HEK293 (cell line): Measurements from ENCODE around the gene TMEM19.

Experiments
- CTCF ChIA-PET: fragments of 350-600 bp; formaldehyde crosslinking; extraction: SDS; loops from one replicate; lab custom pipeline; 2021; ENCODE audit warnings: antibody characterized with exemption; lab: Yijun Ruan, JAX
- POLR2A ChIA-PET: fragments of 300-600 bp; formaldehyde crosslinking; extraction: SDS; loops from one replicate; lab custom pipeline; 2020; ENCODE audit warnings: antibody characterized with exemption, inconsistent platforms; lab: Yijun Ruan, JAX
- H3K27ac ChIP-seq: fragments of 200-500 bp; sonication (Bioruptor generic); 2 replicates; pipeline ENCODE4 v1.5.1; 2014; ENCODE audit warnings: low read depth, low read length, control low read depth, inconsistent platforms; ENCODE audit errors: extremely low read depth
- H3K36me3 ChIP-seq, 2 experiments: fragments of 200-500 bp in 1 of 2; sonication (Bioruptor generic) in 1 of 2; 1 replicate in 1 of 2; 2 replicates in 1 of 2; pipeline ENCODE4 v1.5.1; 2014 to 2017; ENCODE audit warnings: inconsistent platforms in 2 of 2, low read length in 2 of 2; ENCODE audit not compliant: control insufficient read depth in 2 of 2, insufficient read depth in 1 of 2
- H3K4me1 ChIP-seq: fragments of 200-500 bp; sonication (Bioruptor generic); 2 replicates; pipeline ENCODE4 v1.5.1; 2014; ENCODE audit warnings: mild to moderate bottlenecking, low read length, inconsistent platforms; ENCODE audit not compliant: control insufficient read depth, insufficient read depth
- H3K4me3 ChIP-seq: 2 replicates; pipeline ENCODE4 v1.5.1; 2011; ENCODE audit warnings: low read depth, mild to moderate bottlenecking, control low read depth, low read length, moderate library complexity
- H3K9me3 ChIP-seq: fragments of 200-500 bp; sonication (Bioruptor generic); 2 replicates; pipeline ENCODE4 v1.5.1; 2014; ENCODE audit warnings: low read depth, low read length, inconsistent platforms; ENCODE audit not compliant: control insufficient read depth, insufficient read depth
- BCL11A ChIP-seq: fragments of 450-650 bp; formaldehyde crosslinking; IDR thresholded peaks from 2 replicates; pipeline ENCODE4 v1.5.1; 2016; ENCODE audit warnings: low read depth, missing biosample characterization, missing genetic modification characterization
- FEZF1 ChIP-seq: fragments of 450-650 bp; formaldehyde crosslinking; IDR thresholded peaks from 2 replicates; pipeline ENCODE4 v1.5.1; 2016; ENCODE audit warnings: missing biosample characterization, missing genetic modification characterization
- KLF9 ChIP-seq: fragments of 450-650 bp; formaldehyde crosslinking; IDR thresholded peaks from 2 replicates; pipeline ENCODE4 v1.5.1; 2016; ENCODE audit warnings: missing biosample characterization, missing genetic modification characterization, low read depth
- MZF1 ChIP-seq: fragments of 450-650 bp; formaldehyde crosslinking; IDR thresholded peaks from 2 replicates; pipeline ENCODE4 v1.5.1; 2017; ENCODE audit warnings: missing biosample characterization, missing genetic modification characterization, borderline replicate concordance
- PRDM1 ChIP-seq: fragments of 450-650 bp; formaldehyde crosslinking; IDR thresholded peaks from 2 replicates; pipeline ENCODE4; 2016; ENCODE audit warnings: missing biosample characterization, missing genetic modification characterization
- REPIN1 ChIP-seq: fragments of 450-650 bp; formaldehyde crosslinking; IDR thresholded peaks from 2 replicates; pipeline ENCODE4 v1.5.1; 2017; ENCODE audit warnings: missing biosample characterization, missing genetic modification characterization, low read depth
- SP3 ChIP-seq: fragments of 450-650 bp; formaldehyde crosslinking; IDR thresholded peaks from 2 replicates; pipeline ENCODE4 v1.5.1; 2016; ENCODE audit warnings: missing biosample characterization, missing genetic modification characterization
- SP7 ChIP-seq: fragments of 450-650 bp; formaldehyde crosslinking; IDR thresholded peaks from 2 replicates; pipeline ENCODE4 v1.5.1; 2016; ENCODE audit warnings: missing biosample characterization, missing genetic modification characterization
- ZFHX2 ChIP-seq: fragments of 450-650 bp; formaldehyde crosslinking; conservative IDR thresholded peaks from 2 replicates; pipeline ENCODE4 v1.5.1; 2016; ENCODE audit warnings: missing biosample characterization, missing genetic modification characterization
- ZNF10 ChIP-seq: fragments of 450-650 bp; formaldehyde crosslinking; IDR thresholded peaks from 2 replicates; pipeline ENCODE4 v1.5.1; 2017; ENCODE audit warnings: missing biosample characterization, missing genetic modification characterization
- ZNF132 ChIP-seq: fragments of 450-650 bp; formaldehyde crosslinking; IDR thresholded peaks from 2 replicates; pipeline ENCODE4 v1.5.1; 2017; ENCODE audit warnings: missing biosample characterization, missing genetic modification characterization, borderline replicate concordance
- ZNF202 ChIP-seq: fragments of 450-650 bp; formaldehyde crosslinking; IDR thresholded peaks from 2 replicates; pipeline ENCODE4 v1.5.1; 2016; ENCODE audit warnings: missing biosample characterization, missing genetic modification characterization, borderline replicate concordance
- ZNF335 ChIP-seq: fragments of 450-650 bp; formaldehyde crosslinking; conservative IDR thresholded peaks from 2 replicates; pipeline ENCODE4 v1.5.1; 2016; ENCODE audit warnings: missing biosample characterization, missing genetic modification characterization
- ZNF416 ChIP-seq: fragments of 450-650 bp; formaldehyde crosslinking; IDR thresholded peaks from 2 replicates; pipeline ENCODE4 v1.5.1; 2016; ENCODE audit warnings: missing biosample characterization, missing genetic modification characterization
- ZNF48 ChIP-seq: fragments of 450-650 bp; formaldehyde crosslinking; IDR thresholded peaks from 2 replicates; pipeline ENCODE4 v1.5.1; 2016; ENCODE audit warnings: missing biosample characterization, missing genetic modification characterization
- ZNF521 ChIP-seq: fragments of 450-650 bp; formaldehyde crosslinking; IDR thresholded peaks from 2 replicates; pipeline ENCODE4 v1.5.1; 2017; ENCODE audit warnings: missing biosample characterization, mild to moderate bottlenecking, missing genetic modification characterization
- ZNF530 ChIP-seq: fragments of 450-650 bp; formaldehyde crosslinking; IDR thresholded peaks from 2 replicates; pipeline ENCODE4 v1.5.1; 2016; ENCODE audit warnings: low read depth, missing biosample characterization, missing genetic modification characterization
- ZNF624 ChIP-seq: fragments of 450-650 bp; formaldehyde crosslinking; IDR thresholded peaks from 2 replicates; pipeline ENCODE4 v1.5.1; 2017; ENCODE audit warnings: missing biosample characterization, missing genetic modification characterization
- ZNF626 ChIP-seq: fragments of 450-650 bp; sonication (Bioruptor Pico); formaldehyde crosslinking; IDR thresholded peaks from 2 replicates; pipeline ENCODE4 v1.5.1; 2018; ENCODE audit warnings: missing biosample characterization, missing genetic modification characterization, inconsistent platforms
- ZNF658 ChIP-seq: fragments of 450-650 bp; formaldehyde crosslinking; IDR thresholded peaks from 2 replicates; pipeline ENCODE4; 2016; ENCODE audit warnings: missing biosample characterization, missing genetic modification characterization
- ZNF707 ChIP-seq: fragments of 450-650 bp; formaldehyde crosslinking; IDR thresholded peaks from 2 replicates; pipeline ENCODE4 v1.5.1; 2016; ENCODE audit warnings: missing biosample characterization, missing genetic modification characterization
- ZNF747 ChIP-seq: fragments of 450-650 bp; formaldehyde crosslinking; IDR thresholded peaks from 2 replicates; pipeline ENCODE4 v1.5.1; 2016; ENCODE audit warnings: missing biosample characterization, missing genetic modification characterization
- ZXDB ChIP-seq: fragments of 450-650 bp; formaldehyde crosslinking; IDR thresholded peaks from 2 replicates; pipeline ENCODE4 v1.5.1; 2016; ENCODE audit warnings: missing biosample characterization, missing genetic modification characterization
- TF ChIP-seq, protein P1 (sequence below): sonication (generic); formaldehyde crosslinking; IDR thresholded peaks from 2 replicates; pipeline ENCODE4 v1.8.1; 2022; ENCODE audit warnings: mild to moderate bottlenecking, moderate library complexity, missing genetic modification reagents
- TF ChIP-seq, protein P2 (sequence below): fragments of 450-650 bp; formaldehyde crosslinking; IDR thresholded peaks from 2 replicates; pipeline ENCODE4 v1.5.0; 2017; ENCODE audit warnings: missing biosample characterization, missing genetic modification characterization, borderline replicate concordance
- TF ChIP-seq, protein P3 (sequence below): fragments of 450-650 bp; formaldehyde crosslinking; IDR thresholded peaks from 2 replicates; pipeline ENCODE4 v1.5.1; 2016; ENCODE audit warnings: missing biosample characterization, missing genetic modification characterization

The TMEM19 gene

DNA sequence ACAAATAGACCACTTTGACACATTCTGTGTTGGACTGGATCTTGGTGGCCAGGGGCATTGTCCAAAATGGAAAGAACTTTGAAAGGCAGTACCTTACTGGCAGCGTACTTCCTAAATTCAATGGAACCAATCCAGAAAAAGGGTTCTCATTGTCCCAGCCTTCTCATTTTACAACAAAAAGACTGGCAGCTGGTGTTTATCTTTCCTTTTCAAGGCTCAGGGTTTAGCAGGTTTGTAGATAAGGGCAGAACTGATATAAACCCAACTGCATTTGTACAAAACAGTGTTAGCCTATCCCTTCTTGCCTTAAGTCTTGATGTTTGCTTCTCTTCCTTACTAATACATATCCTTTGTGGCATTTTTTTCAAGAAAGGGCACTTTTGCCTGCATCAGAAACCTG is 14.1 kb upstream of the TMEM19 start:
- peak; percentile 40; the same call in 1 of the 2 replicates for TF ChIP-seq ZXDB
- 0 out of 2 replicates have a peak, but pooled peaks have one; percentile 32 for TF ChIP-seq PRDM1 (tag by site-specific recombination)
- TF ChIP-seq ZNF521 (tag by site-specific recombination): no peak
- TF ChIP-seq FEZF1: peak; percentile 58; the same call in 1 of the 2 replicates
- Histone ChIP-seq H3K4me1 (peaks cover 23% of the 10 kb centered on the region), H3K9me3 (no peaks in the 10 kb centered on the region), H3K4me3 (no peak overlapping the region), H3K36me3 (no peaks in the 10 kb centered on the region), H3K27ac (no peak overlapping the region)
- POLR2A ChIA-PET: interaction anchor here (1.1 kb wide), 1 partner anchor 14 kb away, joined by 4 read pairs; the partner anchor contains the start of gene TMEM19
- CTCF ChIA-PET: no interaction called here

DNA sequence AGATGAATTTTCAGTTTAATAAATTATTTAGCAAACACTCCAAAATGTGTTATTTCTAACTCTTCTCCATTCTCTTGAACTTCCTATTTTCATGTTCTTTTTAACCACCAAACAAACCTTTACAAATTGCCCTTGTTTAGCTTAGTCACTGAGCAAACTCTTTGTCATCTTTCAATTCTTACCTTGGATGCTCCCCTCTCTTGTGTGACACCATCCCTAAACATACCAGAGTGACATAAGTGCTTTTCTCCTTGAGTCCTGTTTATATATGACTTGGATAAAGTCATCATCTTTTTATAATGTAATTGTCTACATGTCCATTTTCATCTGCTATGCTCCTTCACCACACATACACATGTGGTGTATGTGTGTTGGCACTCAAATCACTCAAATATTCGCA is 3.4 kb upstream of the TMEM19 start:
- no peaks in the 10 kb centered on the region for H3K9me3 ChIP-seq
- H3K36me3 ChIP-seq: no peaks in the 10 kb centered on the region
- H3K27ac ChIP-seq: no peak overlapping the region
- CTCF ChIA-PET: no interaction called here
- H3K4me1 ChIP-seq: no peaks in the 10 kb centered on the region
- TF ChIP-seq ZNF530 (tag by site-specific recombination): no peak
- TF ChIP-seq ZNF48 (tag by site-specific recombination): no peak
- TF ChIP-seq SP3 (tag by site-specific recombination): no peak
- TF ChIP-seq BCL11A: no peak
- TF ChIP-seq ZNF335: no peak
- no peak for TF ChIP-seq ZNF707
- TF ChIP-seq KLF9 (tag by site-specific recombination): no peak
- no peak for TF ChIP-seq ZNF658 (tag by site-specific recombination)
- TF ChIP-seq ZNF747: no peak
- TF ChIP-seq, protein P1, sequence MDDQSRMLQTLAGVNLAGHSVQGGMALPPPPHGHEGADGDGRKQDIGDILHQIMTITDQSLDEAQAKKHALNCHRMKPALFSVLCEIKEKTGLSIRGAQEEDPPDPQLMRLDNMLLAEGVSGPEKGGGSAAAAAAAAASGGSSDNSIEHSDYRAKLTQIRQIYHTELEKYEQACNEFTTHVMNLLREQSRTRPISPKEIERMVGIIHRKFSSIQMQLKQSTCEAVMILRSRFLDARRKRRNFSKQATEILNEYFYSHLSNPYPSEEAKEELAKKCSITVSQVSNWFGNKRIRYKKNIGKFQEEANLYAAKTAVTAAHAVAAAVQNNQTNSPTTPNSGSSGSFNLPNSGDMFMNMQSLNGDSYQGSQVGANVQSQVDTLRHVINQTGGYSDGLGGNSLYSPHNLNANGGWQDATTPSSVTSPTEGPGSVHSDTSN (CRISPR knock-in tag): no peak
- TF ChIP-seq, protein P2, sequence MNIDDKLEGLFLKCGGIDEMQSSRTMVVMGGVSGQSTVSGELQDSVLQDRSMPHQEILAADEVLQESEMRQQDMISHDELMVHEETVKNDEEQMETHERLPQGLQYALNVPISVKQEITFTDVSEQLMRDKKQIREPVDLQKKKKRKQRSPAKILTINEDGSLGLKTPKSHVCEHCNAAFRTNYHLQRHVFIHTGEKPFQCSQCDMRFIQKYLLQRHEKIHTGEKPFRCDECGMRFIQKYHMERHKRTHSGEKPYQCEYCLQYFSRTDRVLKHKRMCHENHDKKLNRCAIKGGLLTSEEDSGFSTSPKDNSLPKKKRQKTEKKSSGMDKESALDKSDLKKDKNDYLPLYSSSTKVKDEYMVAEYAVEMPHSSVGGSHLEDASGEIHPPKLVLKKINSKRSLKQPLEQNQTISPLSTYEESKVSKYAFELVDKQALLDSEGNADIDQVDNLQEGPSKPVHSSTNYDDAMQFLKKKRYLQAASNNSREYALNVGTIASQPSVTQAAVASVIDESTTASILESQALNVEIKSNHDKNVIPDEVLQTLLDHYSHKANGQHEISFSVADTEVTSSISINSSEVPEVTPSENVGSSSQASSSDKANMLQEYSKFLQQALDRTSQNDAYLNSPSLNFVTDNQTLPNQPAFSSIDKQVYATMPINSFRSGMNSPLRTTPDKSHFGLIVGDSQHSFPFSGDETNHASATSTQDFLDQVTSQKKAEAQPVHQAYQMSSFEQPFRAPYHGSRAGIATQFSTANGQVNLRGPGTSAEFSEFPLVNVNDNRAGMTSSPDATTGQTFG (tag by site-specific recombination): no peak
- no peak for TF ChIP-seq ZNF132 (tag by site-specific recombination)
- TF ChIP-seq ZNF624 (tag by site-specific recombination): no peak
- no peak for TF ChIP-seq ZNF10 (tag by site-specific recombination)
- POLR2A ChIA-PET: no interaction called here
- no peak overlapping the region for H3K4me3 ChIP-seq

DNA sequence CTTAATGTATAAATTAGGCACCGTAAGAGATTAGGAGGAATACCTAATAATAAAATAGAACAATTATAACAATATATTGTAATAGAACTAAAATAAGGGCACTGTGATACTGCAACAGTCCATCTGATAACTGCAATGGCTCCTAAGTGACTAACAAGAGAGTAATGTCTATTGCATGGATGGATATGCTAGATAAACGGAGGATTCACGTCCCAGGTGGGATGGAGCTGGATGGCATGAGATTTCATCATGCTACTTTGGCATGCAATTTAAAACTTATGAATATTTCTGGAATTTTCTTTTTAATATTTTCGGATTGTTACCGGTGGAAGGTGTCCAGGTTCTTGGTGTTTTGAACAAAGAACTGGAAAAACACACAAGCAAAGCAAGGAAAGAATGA is 2.2 kb upstream of the TMEM19 start:
- CTCF ChIA-PET: interaction anchor here (1.1 kb wide), 1 partner anchor 9 kb away, joined by 3 read pairs; no protein-coding TSS in a partner anchor
- TF ChIP-seq SP7: no peak
- TF ChIP-seq ZNF626 (tag by site-specific recombination): no peak
- no peak for TF ChIP-seq ZFHX2 (tag by site-specific recombination)
- TF ChIP-seq, protein P3, sequence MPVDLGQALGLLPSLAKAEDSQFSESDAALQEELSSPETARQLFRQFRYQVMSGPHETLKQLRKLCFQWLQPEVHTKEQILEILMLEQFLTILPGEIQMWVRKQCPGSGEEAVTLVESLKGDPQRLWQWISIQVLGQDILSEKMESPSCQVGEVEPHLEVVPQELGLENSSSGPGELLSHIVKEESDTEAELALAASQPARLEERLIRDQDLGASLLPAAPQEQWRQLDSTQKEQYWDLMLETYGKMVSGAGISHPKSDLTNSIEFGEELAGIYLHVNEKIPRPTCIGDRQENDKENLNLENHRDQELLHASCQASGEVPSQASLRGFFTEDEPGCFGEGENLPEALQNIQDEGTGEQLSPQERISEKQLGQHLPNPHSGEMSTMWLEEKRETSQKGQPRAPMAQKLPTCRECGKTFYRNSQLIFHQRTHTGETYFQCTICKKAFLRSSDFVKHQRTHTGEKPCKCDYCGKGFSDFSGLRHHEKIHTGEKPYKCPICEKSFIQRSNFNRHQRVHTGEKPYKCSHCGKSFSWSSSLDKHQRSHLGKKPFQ (tag by site-specific recombination): no peak
- no peak for TF ChIP-seq REPIN1 (tag by site-specific recombination)
- TF ChIP-seq ZNF416: no peak
- no peak for TF ChIP-seq MZF1 (tag by site-specific recombination)
- TF ChIP-seq ZNF202 (tag by site-specific recombination): no peak
- Histone ChIP-seq H3K4me3 (no peak overlapping the region), H3K9me3 (no peaks in the 10 kb centered on the region), H3K4me1 (no peaks in the 10 kb centered on the region), H3K27ac (no peak overlapping the region), H3K36me3 (no peaks in the 10 kb centered on the region)
- POLR2A ChIA-PET: interaction anchor here (5.1 kb wide), 1 partner anchor 20 kb away, joined by 90 read pairs; the partner anchor contains the start of genes THAP2 and ZFC3H1
